GM18499 (cell line): Measurements from ENCODE around the gene SULT4A1.

Experiments used
- ATAC-seq: cut with Tn5 transposase; IDR thresholded peaks from one replicate; pipeline ENCODE4 v1.9.1; 2021; ENCODE audit warnings: moderate number of reproducible peaks; ENCODE audit not compliant: insufficient read depth, unreplicated experiment

The SULT4A1 gene

DNA sequence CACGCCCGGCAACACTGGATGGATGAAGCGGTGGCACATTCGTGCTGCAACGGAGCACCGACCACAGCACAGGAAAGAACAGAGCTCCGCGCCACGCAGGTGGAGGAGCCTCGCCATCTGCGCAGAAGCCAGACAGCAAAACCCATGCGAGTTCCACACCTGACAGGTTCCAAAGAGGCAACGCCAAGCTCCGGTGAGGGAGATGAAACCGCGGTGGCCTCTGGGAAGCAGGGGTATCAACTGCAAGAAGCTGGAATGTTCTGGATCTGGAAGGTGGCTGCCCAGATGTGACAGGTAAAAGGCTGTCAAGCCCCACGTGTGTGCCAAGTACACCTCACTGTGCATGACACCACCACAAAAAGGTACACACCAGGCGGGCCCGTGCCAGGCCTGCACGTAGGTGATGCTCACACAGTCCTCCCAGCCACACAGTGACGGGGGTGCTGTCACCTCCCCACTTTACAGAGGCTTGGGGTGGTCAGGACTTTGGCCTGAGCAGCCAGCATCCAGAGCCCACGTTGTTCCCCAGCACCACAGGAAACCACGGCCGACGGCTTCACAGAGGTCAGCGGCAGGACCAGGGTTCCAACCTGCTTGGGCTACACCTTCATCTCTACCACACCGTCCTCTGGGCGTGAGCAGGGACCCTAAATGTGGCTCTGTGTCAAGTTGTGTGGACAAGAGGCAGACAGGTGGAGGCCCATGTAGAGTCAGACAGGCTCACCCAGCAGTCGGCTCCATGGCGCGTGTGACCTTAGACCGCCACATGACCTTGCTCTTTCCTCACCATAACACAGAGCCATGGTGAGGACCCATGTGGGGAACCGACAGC is 30.5 kb downstream of the SULT4A1 start:
- ATAC-seq = no peak

DNA sequence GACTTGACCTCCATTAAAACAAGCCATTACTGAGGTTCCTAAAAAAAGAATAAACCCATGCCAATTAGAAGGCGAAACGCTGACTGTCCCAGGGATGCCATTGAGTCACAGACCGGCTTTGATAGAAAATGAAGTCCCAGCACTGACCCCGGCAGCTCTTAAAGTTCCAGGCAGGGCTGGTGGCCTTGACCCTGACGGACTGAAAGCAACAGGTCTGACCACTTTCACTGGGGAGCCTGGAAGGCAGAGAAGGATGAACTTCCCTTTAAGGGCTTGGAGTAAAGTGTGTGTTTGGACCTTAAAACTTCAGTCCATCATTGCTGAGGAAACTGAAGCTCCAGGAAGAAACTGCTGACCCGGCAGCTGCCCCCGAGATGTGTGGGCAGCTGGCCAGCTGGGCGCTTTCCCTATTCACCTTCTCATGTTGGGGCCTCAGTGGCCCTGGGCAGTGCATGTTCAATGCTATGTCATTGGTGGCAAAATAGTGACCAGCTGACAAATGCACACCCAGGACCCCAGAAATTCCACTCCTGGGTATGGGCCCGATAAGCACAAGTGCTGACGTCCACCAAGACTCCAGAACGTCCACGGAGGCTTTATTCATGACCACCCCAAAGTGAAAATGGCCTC is 31.3 kb downstream of the SULT4A1 start:
- ATAC-seq = no peak

DNA sequence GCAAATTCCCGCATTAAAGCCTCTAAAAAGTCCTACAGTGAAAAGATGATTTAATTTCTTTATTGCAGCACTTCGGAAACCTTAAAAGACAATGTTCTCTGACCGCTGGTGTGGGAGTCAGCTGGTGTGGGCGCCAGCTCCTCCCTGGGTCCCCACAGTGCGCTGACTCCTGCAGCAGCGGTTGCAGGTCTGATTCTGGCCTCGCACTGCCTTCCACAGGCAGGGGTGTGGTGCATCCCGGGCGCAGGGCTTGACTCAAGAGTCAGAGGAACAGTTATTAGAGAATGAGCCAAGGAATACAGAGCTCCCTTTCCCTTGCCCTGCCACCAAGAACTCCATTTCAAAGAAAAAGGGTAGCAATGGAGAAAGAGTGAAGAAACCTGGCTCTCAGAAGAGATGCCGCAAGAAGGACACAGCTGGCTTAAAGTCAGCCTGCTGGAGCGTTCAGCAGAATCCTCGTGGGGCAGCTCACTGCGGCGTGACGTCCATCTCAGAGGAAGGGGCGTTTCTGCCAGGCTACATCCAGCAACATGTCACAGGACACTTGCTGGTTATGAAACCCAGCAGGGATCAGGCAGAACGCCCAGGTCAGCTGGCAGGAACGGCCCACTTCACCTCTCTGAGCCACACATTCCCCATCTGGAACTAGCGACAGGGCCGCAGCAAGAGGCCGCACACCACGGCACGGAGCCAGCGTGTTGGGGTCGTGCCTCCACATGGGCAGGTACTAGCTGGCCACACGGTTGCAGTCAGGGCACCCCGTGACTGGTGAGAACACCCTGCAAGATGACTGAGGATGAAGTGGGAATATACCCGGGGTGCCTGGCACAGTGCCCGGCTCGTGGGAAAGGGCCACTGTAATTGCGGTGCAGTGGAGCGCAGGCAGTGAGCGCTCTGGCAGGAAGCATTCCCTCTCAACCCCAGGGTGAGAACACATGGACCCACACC is 32.1 kb downstream of the SULT4A1 start:
- ATAC-seq = no peak

DNA sequence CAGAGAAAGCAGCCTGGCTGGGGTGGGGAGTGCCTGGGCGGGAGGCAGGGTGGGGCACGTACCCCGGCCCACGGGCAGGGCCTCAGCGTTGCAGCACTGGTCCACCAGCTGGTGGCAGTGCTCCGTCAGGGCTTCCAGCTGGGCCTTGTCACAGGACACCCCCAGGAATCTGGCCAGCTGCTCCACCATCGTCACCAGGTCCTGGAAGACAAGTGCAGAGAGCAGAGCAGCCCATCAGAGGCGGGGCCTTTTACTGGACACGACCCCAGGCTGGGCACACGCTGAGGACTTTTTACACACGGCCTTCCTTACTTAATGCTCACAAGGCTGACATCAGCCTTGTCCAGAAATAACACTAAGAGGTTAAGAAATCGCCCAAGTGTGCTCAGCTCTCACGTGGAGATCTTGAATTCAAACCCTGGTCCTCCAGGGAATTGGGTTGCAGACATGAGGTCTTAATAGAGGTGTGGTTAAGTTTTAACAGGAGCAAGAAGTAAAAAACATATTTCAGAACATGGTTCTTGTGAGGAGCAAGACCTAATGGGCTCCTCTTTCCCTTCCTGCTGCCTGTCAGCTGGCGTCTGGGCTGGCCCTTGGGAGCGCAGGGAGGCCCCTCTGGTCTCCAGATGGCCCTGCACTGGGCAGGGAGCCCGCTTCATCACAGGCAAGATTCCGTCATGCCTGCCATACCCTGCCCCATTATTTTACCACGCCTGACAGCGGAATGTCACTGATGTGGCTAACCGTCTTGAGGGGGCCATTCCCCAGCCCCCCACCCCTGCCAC is 33.1 kb downstream of the SULT4A1 start:
- ATAC-seq = no peak

DNA sequence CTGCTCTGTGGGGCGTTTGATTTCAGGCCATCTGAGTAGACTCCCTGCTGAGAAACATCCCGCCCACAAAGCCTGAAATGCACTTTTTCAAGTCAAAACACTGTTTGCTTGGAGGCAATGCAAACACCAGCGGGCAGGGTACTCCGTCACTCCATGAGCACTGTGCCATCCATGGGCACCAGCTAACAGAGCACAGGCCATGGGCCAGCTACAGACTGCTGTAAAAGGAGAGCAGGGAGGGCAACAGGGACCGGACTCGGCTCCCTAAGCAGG is 33.7 kb downstream of the SULT4A1 start:
- no peak for ATAC-seq

DNA sequence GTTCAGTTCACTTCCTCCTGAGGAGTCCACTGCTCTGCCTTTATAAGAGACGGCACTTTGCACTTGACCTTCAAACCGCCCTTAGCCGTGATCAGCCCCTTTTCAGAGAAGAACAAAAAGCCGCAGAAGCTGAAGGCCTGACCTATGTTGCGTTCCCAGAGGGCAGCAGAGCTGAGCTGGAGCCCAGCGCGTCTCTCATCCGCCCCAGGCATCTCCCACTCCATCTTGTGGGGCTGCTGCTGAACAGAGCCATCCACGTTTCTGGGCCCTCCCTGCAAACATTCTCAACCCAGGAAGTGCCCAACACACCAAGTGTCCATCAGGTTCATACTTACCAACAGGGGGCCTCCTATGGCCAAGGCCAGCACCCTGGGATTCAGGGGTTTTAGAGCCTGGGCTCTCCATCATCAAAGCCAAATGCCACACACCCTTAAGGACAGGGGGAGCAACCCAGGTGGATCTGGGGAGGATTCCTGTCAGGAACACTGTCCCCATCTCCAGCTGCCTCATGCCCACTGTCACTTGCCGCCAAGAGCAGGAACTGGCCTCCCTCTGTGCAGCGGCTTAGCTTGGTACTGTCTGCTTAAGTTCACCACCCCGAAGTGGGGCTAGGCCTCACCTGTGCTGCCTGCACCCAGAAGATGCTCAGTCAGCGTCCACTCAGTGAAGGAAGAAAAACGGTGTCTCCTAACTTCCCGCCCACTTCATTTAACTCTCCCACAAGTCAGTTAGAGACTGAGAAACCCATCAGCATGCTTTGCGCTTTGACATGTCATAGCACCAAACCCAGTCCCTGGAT is 34.2 kb downstream of the SULT4A1 start:
- ATAC-seq = no peak

DNA sequence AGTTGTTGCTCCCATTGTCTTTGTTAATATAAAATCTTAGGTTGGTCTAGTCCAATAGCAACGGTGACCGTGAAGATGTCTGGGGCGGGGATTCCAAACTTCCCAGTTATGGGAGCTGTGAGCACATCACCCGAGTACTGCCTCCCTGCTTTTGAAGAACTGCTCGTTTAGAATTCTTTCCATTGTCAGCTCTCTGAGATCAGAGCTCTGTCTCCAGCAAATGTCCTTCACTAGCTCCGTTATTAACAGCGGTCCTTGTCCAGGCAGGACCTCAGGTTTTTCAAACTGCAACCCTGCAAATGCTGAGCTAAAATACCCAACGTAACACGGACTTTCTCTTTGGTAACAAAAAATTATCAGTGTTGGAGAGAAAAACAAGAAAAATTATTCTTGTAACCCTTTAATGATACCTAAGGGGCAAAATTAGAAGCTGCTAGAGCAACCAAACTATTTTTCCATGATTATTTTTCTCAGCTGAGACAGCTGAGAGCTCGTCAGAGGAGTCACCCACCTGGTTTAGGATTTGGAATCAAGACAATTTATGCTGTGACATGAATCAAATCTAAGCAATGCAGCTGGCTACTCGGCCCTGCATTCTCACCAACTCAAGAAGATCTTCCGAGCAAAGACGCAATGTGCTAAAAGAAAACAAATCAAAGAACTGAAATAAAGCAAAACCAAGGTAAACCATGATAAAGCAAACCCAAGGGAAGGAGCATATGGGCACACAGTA is 35.1 kb downstream of the SULT4A1 start:
- no peak for ATAC-seq

DNA sequence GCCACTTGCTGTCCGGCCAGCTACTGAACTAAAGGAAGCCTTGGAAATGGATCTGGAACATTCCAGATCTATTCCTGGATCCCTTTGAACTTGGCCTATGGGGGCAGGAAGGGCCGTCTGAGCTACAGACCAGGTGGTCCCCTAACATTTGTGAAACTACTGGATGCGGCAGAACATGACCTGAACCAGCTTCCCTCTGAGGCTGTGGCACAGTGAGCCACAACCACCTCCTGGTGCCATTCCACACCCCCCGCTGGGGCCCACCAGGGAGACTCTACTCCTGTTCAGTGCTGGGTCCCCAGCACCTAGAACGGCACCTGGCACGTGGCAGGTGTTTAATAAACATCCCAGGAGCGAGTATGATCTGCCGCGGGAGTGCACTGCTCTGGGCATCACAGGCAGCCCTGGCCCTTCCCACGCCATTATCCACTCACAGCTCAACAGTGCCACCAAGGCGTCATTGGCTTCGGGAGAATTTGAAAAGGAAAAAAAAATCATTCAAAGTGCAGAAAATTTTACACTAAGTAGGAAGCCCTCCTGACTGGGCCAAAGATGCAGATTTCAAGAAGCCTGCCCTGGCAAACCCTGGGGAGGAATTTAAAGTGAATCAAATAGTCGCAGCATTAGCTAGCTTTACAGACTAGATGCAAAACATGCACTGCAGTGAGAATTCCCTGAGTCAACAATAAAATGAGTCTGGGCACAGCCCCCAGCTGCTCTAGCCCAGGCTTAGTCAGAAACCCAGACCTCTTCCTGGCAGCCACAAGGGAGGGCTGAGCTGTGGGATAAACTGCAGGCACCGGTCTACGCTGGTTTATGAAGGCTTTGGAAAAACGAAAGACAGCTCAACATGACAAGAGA is 35.9 kb downstream of the SULT4A1 start:
- ATAC-seq = no peak

DNA sequence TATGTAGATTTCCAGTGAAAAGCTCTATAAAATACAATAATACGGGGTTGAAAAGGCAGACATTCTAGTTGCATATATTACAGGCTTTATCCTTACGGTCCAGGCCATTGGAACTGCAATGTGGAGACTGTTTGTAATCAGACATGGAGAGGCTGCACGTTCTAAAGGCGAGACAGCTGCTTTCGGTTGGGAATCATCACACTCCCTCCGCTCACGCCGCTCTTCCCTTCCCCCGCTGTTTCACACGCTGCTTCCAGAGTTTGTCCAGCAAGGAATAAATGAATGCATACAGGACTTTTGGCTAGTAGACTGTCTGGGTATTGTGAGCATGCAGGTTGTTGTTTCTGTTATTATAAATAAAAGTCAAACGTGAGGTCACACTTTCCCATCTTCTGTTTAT is 36.7 kb downstream of the SULT4A1 start:
- ATAC-seq = no peak

DNA sequence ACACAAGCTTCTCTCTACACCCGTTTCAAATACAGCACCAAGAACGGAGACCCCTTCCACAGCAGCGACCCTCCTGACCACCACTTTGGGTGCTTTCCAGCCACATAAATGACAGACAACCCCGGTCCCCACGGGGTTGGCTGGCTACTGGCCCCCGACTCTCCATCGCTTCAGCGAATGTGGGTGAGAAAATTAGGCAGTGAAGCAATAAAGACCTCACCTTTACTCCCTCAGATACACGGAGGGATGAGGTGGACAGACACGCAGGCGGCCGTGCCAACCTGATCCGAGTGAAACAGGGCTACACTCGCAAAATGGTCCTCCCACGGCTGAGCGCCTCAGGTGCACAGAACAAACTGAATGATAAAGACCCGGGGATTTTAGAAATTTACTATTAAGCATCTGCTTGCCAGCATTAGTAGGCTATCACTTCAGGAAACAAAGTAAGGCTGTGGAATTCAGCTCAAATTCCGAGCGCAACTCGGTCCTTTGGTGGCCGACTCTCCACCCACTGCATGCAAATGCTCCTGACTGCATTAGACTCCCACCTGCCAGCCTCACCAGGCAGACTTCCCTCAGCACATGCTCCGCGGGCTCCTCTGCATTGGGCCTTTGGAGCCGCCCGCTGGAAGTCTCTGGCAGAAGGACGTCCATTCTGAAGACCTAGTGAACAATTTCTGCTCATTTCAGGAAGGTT is 37.4 kb downstream of the SULT4A1 start:
- ATAC-seq = no peak

DNA sequence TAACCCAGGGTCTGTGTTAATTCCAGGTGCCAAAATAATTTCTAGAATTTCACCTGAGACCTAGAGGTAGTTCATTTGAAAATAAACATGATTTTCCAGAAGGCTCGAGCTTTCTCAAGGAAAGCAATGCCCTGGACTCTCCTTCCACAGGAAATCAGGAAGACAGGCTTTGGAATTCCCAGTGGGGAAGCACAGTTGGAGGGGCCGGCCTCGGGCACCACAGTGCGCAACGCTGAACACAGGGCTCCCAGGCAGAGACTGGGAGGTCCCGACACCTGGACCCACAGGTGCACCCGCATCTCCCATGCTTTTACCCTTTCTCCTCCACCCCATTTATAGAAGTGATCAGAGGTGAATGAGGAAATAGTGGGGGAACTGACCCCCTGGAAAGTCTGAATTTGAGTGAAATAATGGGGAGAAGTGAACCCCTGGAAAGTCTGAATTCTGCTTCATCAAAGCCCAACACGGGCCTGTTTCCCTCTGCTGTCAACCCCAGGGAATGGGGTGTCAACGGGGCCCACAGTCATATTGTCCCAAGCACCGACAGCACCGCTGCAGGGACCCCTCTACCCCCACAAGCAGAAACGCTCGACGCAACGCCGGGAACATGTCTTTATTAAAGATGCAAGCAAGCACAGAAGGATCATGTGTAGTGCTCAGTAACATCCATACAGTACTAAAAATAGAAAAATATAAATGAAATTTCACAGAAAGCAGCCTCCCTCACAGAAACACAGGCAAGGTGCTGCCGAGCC is 38.2 kb downstream of the SULT4A1 start:
- no peak for ATAC-seq

DNA sequence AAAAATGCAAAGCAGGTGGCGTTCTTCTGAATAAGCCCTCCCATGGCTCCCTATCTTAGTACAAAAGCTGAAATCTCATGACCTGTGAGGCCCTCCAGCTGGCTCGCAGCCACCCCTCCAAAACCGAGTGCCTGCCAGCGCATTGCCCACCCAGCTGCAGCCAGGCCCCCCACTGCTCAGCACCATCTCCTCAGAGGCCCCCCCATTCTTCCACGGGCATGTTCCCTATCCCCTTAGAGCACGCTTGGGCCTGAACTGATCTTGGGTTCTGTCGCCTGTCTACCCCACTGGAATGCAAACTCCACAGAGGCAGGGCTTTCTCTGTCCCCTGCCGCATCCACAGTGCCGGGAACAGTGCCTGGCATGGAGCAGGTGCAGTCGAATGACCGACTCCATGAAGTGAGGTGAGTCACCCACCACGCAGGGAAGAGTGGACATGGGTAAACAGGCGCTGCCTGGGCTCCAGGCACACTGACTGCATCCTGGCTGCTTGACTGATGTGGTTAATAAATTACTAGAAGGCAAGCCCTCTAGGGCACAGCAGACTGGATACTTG is 38.9 kb downstream of the SULT4A1 start:
- no peak for ATAC-seq

DNA sequence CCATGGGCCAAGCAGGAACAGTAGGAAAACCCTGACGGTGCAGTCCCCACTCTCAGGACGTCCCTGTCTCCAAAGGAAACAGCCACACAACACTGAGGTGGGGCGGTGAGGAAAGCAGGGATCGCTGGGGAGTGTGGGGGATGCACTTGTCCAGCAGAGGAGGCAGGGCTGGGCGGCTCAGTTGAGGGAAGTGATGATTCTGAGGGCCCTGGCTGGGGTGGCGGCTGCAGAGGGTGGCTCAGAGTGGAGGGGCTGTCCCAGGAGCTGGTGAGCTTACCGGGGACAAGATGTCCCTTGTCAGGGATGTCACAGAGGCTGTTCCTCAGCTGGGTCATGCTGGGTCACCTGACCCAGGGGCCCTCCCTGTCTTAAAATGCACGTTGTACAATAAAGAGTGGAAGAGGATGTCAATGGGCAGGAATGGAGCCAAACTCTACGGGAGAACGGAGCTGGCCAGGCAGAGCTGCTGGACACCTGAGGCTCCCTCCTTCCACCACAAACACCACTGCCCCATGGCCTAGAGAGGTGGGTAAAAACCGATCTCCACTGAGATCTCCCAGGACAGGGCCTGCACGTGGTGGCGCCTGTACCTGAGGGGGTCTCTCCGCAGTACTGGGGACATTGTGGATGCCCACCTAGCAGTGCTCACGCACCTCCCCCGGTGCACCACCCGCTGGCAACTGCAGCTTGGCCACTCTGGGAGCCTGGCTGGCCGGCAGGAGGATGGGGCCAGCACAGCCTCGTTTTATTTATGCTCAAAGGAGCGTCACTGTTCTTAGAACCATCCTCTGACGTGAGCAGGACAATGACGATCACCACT is 40.5 kb downstream of the SULT4A1 start:
- no peak for ATAC-seq

DNA sequence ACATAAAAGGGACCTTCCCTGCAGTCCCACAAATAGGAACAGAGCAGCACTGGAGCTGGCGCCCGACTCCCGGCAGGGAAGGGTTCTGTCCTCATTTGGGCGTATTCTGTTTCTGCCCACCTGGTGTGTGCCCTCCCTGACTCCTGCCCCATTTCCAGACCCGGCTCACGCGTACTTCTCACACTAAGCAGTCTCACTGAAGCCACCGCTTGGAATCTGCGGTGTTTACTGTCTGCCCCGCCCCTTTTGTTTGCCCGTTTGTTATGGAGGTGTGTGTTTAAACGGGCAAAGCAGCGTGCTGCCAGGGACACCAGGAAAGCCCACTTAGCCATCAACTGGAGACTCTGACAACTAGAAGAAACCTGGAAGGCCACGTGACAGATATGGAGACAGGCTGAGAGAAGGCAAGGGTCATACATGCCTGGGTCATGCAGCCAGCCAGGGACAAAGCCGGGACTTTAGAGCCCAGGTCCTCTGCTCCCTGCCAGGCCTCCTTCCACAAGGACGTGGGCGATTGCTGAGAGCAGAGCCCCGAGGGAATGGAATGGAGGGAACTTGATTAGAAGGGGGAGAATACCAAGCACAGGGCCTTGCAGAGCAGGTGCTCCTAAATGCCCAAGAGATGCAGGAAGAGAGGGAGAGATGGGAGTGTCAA is 41.5 kb downstream of the SULT4A1 start:
- ATAC-seq = no peak
